ENCODE results near the gene DEFB113. TPM values are rescaled to one million over a fixed set of nuclear protein-coding genes. Genes with fewer than 3 reads are reported as not detected.

The DEFB113 gene
- total RNA-seq, 1 donor from 2014 or later = not detected

- no peak for DNase-seq (ENCODE audit: low read depth, low spot score)
- H3K4me1 Mint-ChIP-seq = no peaks in the 10 kb centered on the region
- H3K27ac Mint-ChIP-seq (ENCODE audit: unreplicated experiment) = no peak overlapping the region
- no peak overlapping the region for H3K4me3 Mint-ChIP-seq
- no peaks in the 10 kb centered on the region for H3K27me3 Mint-ChIP-seq (ENCODE audit: low read depth)
- H3K36me3 Mint-ChIP-seq (ENCODE audit: low read depth) = peaks cover 3% of the 10 kb centered on the region
- TF ChIP-seq, protein P1, sequence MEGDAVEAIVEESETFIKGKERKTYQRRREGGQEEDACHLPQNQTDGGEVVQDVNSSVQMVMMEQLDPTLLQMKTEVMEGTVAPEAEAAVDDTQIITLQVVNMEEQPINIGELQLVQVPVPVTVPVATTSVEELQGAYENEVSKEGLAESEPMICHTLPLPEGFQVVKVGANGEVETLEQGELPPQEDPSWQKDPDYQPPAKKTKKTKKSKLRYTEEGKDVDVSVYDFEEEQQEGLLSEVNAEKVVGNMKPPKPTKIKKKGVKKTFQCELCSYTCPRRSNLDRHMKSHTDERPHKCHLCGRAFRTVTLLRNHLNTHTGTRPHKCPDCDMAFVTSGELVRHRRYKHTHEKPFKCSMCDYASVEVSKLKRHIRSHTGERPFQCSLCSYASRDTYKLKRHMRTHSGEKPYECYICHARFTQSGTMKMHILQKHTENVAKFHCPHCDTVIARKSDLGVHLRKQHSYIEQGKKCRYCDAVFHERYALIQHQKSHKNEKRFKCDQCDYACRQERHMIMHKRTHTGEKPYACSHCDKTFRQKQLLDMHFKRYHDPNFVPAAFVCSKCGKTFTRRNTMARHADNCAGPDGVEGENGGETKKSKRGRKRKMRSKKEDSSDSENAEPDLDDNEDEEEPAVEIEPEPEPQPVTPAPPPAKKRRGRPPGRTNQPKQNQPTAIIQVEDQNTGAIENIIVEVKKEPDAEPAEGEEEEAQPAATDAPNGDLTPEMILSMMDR (conservative IDR thresholded peaks at IDR 0.05) = no peak
- peaks cover 7% of the 10 kb centered on the region for H3K9me3 Mint-ChIP-seq
Observed at GRCh38 chr6:49939993-49940498, 29.4 kb downstream of the DEFB113 start.

GRCh38 chr6:49937811-49938210 lies 31.6 kb downstream of the DEFB113 start:
- Mint-ChIP-seq H3K36me3 (ENCODE audit: low read depth) (no peaks in the 10 kb centered on the region), H3K9me3 (no peaks in the 10 kb centered on the region), H3K4me1 (no peaks in the 10 kb centered on the region), H3K4me3 (no peak overlapping the region), H3K27ac (ENCODE audit: unreplicated experiment) (no peak overlapping the region), H3K27me3 (ENCODE audit: low read depth) (no peaks in the 10 kb centered on the region)
- TF ChIP-seq, protein P1 (conservative IDR thresholded peaks at IDR 0.05) = no peak
- no peak for DNase-seq (ENCODE audit: low read depth, low spot score)

DNA sequence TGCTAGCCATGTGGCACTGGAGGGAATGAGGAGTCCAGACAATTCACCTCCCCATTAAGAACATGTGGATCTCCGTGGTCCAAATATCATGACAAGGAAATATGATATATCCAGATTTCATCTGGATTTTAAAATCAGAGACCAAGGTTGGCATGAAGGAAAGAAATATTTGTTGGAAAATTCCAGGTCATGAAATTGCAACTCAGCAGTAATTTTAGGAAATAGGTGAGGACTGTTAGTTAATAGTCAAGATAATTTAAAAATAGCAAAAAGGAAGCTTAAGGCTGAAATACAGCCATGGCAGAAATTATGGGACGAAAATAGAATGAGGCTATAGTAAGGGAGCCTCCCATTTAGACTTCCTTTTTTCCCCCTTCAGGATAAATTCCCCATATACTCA lies 32.4 kb downstream of the DEFB113 start:
- Mint-ChIP-seq H3K4me3 (no peak overlapping the region), H3K4me1 (no peaks in the 10 kb centered on the region), H3K9me3 (no peaks in the 10 kb centered on the region), H3K36me3 (ENCODE audit: low read depth) (no peaks in the 10 kb centered on the region), H3K27me3 (ENCODE audit: low read depth) (no peaks in the 10 kb centered on the region), H3K27ac (ENCODE audit: unreplicated experiment) (no peak overlapping the region)
- no peak for DNase-seq (ENCODE audit: low read depth, low spot score)
- TF ChIP-seq, protein P1 (conservative IDR thresholded peaks at IDR 0.05) = no peak

- TF ChIP-seq, protein P1 (conservative IDR thresholded peaks at IDR 0.05) = no peak
- no peak for DNase-seq (ENCODE audit: low read depth, low spot score)
- H3K4me1 Mint-ChIP-seq = no peaks in the 10 kb centered on the region
- H3K36me3 Mint-ChIP-seq (ENCODE audit: low read depth) = no peaks in the 10 kb centered on the region
- H3K27me3 Mint-ChIP-seq (ENCODE audit: low read depth) = no peaks in the 10 kb centered on the region
- H3K4me3 Mint-ChIP-seq = no peak overlapping the region
- H3K27ac Mint-ChIP-seq (ENCODE audit: unreplicated experiment) = no peak overlapping the region
- no peaks in the 10 kb centered on the region for H3K9me3 Mint-ChIP-seq
Observed at GRCh38 chr6:49935387-49935786, 34.0 kb downstream of the DEFB113 start.

DNA sequence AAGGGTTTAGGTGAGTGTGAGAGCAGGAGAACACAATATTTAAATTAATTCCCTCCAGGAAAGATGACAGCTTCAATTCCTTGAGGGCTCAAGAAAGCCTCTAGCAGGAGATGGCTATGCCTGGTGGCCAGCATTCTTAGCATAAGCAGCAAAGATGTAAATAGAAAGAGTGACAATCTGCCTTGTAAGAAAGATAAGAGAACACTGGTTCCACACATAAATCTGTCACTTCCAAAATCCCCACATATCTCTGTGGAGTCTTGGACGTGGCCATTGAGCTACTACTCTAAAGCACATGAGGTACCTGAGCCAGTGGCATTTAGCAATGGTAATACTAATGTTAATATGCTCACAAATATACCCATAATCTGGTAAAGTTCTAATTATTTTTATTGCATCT lies 34.7 kb downstream of the DEFB113 start:
- DNase-seq (ENCODE audit: low read depth, low spot score) = no peak
- Mint-ChIP-seq H3K4me3 (no peak overlapping the region), H3K9me3 (no peaks in the 10 kb centered on the region), H3K4me1 (no peaks in the 10 kb centered on the region), H3K27ac (ENCODE audit: unreplicated experiment) (no peak overlapping the region), H3K36me3 (ENCODE audit: low read depth) (no peaks in the 10 kb centered on the region), H3K27me3 (ENCODE audit: low read depth) (no peaks in the 10 kb centered on the region)
- TF ChIP-seq, protein P1 (conservative IDR thresholded peaks at IDR 0.05) = no peak

- H3K9me3 Mint-ChIP-seq = no peaks in the 10 kb centered on the region
- TF ChIP-seq, protein P1 (conservative IDR thresholded peaks at IDR 0.05) = no peak
- no peaks in the 10 kb centered on the region for H3K27me3 Mint-ChIP-seq (ENCODE audit: low read depth)
- no peak overlapping the region for H3K27ac Mint-ChIP-seq (ENCODE audit: unreplicated experiment)
- H3K36me3 Mint-ChIP-seq (ENCODE audit: low read depth) = no peaks in the 10 kb centered on the region
- no peak for DNase-seq (ENCODE audit: low read depth, low spot score)
- H3K4me3 Mint-ChIP-seq = no peak overlapping the region
- H3K4me1 Mint-ChIP-seq = no peaks in the 10 kb centered on the region
Observed at GRCh38 chr6:49933526-49933925, 35.9 kb downstream of the DEFB113 start.

All from neural crest cell (in vitro differentiated cells).